ENCODE data around the gene RHOH.

The RHOH gene

GRCh38 chr4:40261231-40262076, 64.6 kb downstream of the RHOH start:
- DNase-seq (ENCODE audit: low read depth), result no peak
- TF ChIP-seq, protein P1, sequence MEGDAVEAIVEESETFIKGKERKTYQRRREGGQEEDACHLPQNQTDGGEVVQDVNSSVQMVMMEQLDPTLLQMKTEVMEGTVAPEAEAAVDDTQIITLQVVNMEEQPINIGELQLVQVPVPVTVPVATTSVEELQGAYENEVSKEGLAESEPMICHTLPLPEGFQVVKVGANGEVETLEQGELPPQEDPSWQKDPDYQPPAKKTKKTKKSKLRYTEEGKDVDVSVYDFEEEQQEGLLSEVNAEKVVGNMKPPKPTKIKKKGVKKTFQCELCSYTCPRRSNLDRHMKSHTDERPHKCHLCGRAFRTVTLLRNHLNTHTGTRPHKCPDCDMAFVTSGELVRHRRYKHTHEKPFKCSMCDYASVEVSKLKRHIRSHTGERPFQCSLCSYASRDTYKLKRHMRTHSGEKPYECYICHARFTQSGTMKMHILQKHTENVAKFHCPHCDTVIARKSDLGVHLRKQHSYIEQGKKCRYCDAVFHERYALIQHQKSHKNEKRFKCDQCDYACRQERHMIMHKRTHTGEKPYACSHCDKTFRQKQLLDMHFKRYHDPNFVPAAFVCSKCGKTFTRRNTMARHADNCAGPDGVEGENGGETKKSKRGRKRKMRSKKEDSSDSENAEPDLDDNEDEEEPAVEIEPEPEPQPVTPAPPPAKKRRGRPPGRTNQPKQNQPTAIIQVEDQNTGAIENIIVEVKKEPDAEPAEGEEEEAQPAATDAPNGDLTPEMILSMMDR (conservative IDR thresholded peaks at IDR 0.05; ENCODE audit: low read length), result no peak
- H3K4me3 ChIP-seq (ENCODE audit: low read length), result no peak overlapping the region

DNA sequence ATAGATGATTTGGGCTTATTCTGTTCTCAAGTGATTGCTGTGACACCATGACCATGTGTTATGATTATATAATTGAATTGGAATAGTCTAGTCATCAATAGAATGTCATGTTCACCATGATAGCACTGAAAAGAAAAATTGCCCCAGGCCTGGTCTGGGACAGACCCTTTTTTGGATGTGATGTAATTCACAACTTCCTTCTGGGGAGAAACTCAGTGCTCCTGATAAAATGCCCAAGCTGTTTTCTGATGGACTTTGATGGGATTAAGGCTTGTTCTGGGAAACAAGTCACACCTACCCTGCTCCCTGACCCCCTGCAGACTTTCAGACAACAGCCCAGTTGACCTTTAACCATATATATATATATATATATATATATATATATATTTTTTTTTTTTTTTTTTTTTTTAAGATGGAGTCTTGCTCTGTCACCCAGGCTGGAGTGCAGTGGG, 65.3 kb downstream of the RHOH start:
- no peak for DNase-seq (ENCODE audit: low read depth)
- TF ChIP-seq, protein P1 (conservative IDR thresholded peaks at IDR 0.05; ENCODE audit: low read length), result no peak
- H3K4me3 ChIP-seq (ENCODE audit: low read length), result no peak overlapping the region

DNA sequence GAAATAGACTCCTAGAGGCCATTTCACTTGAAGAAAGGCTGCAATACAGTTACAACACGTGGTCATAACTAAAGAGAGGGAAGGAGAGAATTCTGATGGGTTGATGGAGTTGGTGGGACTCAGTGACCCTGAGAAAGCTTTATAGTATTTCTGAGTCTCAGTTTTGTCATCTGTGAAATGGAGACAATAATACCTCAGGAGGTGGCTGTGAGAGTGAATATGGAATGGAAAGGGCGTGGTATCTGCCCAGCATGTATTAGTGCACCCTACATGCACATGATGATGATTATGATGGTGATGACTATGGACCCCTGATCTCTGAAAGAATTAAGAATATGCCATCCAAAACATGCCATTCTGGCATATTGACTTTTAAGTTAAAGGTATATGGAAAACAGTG, 66.0 kb downstream of the RHOH start:
- TF ChIP-seq, protein P1 (conservative IDR thresholded peaks at IDR 0.05; ENCODE audit: low read length), result no peak
- no peak for DNase-seq (ENCODE audit: low read depth)
- H3K4me3 ChIP-seq (ENCODE audit: low read length), result no peak overlapping the region

- DNase-seq (ENCODE audit: low read depth), result peak; percentile 69
- TF ChIP-seq, protein P1 (conservative IDR thresholded peaks at IDR 0.05; ENCODE audit: low read length), result no peak
Measured at GRCh38 chr4:40264497-40264896, 67.7 kb downstream of the RHOH start.

GRCh38 chr4:40264995-40265909, 68.4 kb downstream of the RHOH start:
- no peak overlapping the region for H3K4me3 ChIP-seq (ENCODE audit: low read length)
- TF ChIP-seq, protein P1 (conservative IDR thresholded peaks at IDR 0.05; ENCODE audit: low read length), result no peak
- DNase-seq (ENCODE audit: low read depth), result no peak

More at GRCh38 chr4:40264497-40264896, 67.7 kb downstream of the RHOH start:
- no peak overlapping the region for H3K4me3 ChIP-seq (ENCODE audit: low read length)

- DNase-seq (ENCODE audit: low read depth), result no peak
- TF ChIP-seq, protein P1 (conservative IDR thresholded peaks at IDR 0.05; ENCODE audit: low read length), result no peak
- H3K4me3 ChIP-seq (ENCODE audit: low read length), result no peak overlapping the region
Measured at GRCh38 chr4:40265910-40266274, 69.1 kb downstream of the RHOH start.

Data from AG10803 (cell line).